Stimulated activated CD4-positive, alpha-beta T cell treated with anti-CD3 and anti-CD28 coated beads, Interleukin-2, amount 100 ng/mL, for 24 hours (primary cell): ENCODE data around the gene MPHOSPH9.
A peak's percentile ranks its signal among the peaks of the same experiment; 100 is the strongest.
"Not testable (repeated sequence)": the region's sequence is repeated elsewhere in the genome, so short reads cannot be mapped to it uniquely, and the experiment has no call there.

Experiments used
- DNase-seq, 2 donors: peaks; one replicate each; pipeline ENCODE4 v3.0.0-alpha.2; 2020

The MPHOSPH9 gene

DNA sequence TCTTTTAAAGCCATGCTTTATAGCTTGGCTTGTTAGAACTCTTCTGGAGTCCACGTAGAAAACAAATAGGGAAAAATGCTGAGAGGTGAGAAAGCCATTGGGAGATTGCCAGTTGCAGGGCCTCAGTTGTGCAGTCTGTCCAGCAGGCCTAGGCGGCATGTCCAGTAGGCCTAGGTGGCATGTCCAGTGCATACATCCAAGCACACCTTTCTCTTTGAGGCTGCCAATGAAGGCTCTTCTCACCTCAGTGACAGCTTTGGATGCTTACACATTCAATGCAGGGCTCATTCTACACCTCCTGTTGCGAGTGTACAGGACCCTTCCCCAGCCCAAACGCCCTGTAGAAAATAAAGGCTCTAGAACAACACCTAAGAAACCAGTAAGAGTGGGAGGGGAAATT, 25.7 kb upstream of the MPHOSPH9 start:
- no peak for DNase-seq

DNA sequence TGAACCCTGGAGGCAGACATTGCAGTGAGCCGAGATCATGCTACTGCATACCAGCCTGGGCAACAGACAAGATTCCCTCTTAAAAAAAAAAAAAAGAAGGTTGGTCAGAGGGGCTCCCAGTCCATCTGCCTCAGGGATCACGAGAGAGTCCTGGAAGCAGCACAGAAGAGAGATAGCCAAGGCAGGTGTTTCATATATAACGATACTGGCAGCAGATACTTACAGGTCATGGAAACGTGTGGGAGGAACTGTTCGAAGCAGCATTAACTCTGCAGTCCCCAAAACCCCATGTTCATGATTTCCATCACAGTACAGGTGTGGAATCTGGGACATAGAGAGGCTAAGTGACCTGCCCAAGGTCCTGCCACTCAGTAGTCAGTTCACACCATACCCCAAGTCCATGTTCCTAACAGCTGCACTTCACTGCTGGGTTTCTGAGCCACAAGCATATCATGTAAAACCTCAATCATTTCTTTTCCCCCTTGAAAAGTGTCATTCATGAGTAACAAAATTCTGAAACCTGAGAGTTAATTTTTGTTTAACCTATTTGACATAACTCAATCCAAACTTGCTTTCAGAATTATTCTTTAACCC, 22.0 kb upstream of the MPHOSPH9 start:
- DNase-seq, result no peak

- no peak for DNase-seq
These were observed 20.9 kb upstream of the MPHOSPH9 start for GRCh38 chr12:123253641-123254459.

- DNase-seq, result not testable (repeated sequence)
These were observed 19.4 kb upstream of the MPHOSPH9 start for GRCh38 chr12:123252365-123252764.

GRCh38 chr12:123251403-123252076, 18.6 kb upstream of the MPHOSPH9 start:
- no peak for DNase-seq

DNA sequence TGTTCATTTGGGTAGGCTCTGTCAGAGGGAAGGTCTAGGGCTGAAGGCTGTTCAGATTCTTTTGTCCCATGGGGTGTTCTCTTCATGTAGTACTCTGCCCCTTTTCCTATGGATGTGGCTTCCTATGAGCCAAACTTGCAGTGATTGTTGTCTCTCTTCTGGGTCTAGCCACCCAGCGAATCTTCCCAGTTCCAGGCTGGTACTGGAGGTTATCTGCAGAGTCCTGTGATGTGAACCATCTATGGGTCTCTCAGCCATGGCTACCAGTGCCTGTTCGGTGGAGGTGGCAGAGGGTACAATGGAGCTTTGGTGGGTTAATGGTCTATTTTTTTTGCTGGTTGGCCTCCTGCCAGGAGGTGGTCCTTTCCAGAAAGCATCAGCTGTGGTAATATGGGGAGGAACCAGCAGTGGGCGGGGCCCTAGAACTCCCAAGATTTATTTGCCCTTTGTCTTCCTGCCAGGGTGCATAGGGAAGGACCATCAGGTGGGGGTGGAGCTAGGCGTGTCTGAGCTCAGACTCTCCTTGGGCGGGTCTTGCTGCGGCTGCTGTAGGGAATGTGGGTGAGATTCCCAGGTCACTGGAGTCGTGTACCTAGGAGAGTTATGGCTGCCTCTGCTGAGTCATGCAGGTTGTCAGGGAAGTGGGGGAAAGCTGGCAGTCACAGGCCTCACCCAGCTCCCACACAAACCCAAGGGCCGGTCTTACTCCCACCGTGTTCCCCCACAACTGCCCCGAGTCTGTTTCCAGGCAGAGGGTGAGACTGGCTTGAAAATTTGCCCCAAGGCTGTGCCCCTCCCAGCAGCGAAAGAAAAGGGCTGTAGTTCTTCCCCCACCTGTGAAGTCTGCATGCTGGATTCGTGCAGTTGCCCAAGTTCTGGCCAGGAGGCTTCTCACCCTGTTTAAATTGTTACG, 17.8 kb upstream of the MPHOSPH9 start:
- DNase-seq, result no peak

GRCh38 chr12:123248996-123249741, 16.2 kb upstream of the MPHOSPH9 start:
- not testable (repeated sequence) for DNase-seq

DNA sequence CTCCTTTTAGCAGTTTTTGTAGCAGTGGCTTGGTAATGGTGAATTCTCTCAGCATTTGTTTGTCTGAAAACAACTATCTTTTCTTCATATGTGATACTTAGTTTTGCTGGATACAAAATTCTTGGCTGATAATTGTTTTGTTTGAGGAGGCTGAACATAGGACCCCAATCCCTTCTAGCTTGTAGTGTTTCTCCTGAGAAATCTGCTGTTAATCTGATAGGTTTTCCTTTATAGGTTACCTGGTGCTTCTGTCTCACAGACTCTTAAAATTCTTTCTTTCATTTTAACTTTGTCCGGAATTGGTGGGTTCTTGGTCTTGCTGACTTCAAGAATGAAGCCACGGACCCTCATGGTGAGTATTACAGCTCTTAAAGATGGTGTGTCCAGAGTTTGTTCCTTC, 15.2 kb upstream of the MPHOSPH9 start:
- DNase-seq, result not testable (repeated sequence)

- no peak for DNase-seq
These were observed 12.7 kb upstream of the MPHOSPH9 start for GRCh38 chr12:123245678-123246077.

GRCh38 chr12:123243671-123244262, 10.8 kb upstream of the MPHOSPH9 start:
- no peak for DNase-seq

DNA sequence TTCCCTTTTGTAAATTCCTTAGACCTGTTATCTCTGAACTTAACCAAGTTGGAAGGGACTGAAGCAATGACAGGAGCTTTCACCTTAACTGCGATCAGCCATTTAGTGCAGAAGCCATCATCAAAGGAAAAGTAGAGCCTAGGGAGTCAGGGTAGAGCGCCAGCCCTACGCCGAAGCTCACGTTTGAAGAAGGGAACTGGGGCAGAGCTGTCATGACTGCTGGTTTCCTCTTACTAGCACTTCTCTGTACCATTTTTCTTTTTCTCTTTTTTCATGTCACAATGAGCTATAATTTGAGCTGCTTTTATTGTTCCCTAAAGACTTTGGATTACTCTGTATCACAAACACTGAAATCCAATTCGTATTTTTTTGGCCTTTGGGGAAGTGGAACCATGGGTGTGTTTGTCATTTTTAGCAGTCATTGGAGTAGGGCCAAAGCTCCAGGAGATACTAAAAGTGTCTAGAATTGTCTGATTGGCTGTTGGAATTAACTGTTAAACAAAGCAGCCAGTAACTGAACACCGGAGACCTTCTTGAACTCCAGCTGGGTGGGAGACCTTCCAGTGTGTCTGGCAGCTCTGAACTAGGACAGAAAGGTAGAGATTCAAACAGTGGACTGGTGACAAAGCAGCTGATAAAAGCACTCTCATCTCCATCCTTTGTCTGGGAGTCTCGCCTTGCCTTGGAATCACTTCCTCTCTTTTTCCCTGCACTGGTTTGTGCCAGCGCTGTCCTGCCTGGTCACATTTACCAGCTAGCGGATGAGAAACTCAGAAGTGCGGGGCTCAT, 9.4 kb upstream of the MPHOSPH9 start:
- no peak for DNase-seq

GRCh38 chr12:123238961-123239360, 6.0 kb upstream of the MPHOSPH9 start:
- DNase-seq, result no peak

- no peak for DNase-seq
These were observed 5.4 kb upstream of the MPHOSPH9 start for GRCh38 chr12:123238330-123238682.

GRCh38 chr12:123237646-123238329, 4.8 kb upstream of the MPHOSPH9 start:
- DNase-seq, result peak; percentile 78 to 81

DNA sequence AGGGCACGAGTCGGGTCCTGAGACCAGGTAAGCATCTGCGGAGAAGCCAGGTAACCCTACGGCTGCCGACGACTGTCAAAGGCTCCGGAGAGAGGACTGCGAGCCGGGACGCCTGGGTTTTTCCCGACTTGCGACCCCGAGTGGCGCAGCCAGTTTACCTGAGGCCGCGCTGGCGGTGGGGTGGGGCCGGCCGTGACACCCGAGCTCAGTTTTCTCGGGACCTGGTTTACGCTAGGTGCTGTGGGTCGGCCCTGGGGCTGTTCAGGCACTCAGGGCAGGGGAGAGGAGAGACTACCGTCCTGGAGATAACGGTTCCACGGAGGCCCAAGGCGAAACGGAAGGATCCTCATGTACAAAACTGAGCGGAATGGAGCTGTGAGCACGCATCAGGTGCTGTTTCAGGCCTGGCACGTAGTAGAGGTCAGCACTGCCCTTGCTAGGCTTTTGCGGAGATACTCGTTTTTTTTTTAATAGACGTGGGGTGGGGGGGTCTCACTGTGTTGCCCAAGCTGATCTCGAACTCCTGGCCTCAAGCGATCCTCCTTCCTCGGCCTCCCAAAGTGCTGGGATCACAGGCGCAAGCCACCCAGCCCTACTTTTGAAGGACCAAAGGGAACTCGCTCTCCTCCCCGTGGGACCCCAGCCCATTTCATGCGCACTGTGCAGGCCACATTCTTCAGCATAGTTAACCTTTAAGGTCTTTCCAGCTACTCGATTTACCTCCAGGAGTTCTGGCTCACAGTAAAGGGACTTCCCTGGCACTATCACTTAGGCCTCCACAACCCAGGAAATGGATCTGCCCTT, 766 bp upstream of the MPHOSPH9 start:
- DNase-seq, result peak in 1 of 2 donors; percentile 35

DNA sequence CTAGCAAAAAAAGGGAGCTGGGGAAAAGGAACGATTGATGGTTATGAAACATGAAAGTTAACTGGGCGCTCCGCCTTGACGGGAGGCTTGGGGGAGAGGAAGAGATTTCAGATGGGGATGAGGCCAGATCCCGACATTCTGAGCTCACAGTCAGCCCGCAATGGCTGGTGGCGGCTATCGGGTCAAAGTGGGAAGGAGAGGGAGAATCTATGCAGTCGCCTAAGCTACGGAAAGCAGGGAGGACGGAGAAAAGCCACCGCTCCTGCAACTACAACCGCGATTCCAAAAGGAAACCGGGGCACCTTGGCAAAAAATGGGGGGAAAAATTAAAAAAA, 502 bp downstream of the MPHOSPH9 start:
- no peak for DNase-seq

DNA sequence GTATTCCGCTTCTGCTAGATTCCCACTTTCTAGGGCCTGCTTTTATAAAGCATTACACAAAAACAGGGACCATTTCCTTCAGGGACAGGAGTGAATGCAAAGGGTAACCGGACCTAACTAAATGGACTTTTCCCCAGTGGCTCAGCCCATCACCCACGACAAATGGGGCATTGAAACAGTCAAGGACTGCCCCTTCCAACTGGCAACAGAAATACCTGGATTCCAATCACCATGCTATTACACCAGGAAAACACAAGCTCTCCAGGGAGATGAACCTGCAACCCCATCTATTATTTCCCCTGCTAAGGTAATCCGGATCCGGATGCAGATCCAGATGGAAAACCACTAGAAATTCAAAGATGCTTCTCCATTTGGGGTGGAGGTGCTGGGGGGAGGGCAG, 1.0 kb downstream of the MPHOSPH9 start:
- DNase-seq, result no peak

DNA sequence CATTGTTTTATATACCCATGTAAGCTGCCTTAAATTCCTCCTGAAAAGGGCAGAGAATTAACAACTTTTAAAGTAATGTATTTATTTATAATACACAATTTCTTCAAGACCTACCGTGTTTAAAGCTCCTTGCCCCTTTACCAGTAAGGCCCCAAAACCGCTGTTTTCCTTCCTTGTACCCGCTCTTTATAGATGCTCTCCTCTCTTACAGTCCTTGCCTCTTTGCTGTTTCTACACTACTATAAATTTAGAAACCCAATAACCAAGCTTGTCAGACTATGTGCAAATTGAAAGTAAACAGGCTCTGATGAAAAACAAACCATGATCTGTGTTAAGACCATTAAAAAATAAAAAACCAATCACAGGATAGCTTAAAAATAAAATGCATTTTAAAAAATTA, 3.9 kb downstream of the MPHOSPH9 start:
- DNase-seq, result no peak

GRCh38 chr12:123227581-123228258, 5.2 kb downstream of the MPHOSPH9 start:
- no peak for DNase-seq
